GM12872 (cell line): Measurements from ENCODE around the gene EPB41L2.

ENCODE experiments used
- TF ChIP-seq, protein P1 (sequence below): IDR thresholded peaks from 3 replicates; pipeline ENCODE4 v1.5.1; 2011; ENCODE audit warnings: low read depth, mild to moderate bottlenecking, low read length, moderate library complexity; ENCODE audit not compliant: insufficient read depth

Gene EPB41L2

DNA sequence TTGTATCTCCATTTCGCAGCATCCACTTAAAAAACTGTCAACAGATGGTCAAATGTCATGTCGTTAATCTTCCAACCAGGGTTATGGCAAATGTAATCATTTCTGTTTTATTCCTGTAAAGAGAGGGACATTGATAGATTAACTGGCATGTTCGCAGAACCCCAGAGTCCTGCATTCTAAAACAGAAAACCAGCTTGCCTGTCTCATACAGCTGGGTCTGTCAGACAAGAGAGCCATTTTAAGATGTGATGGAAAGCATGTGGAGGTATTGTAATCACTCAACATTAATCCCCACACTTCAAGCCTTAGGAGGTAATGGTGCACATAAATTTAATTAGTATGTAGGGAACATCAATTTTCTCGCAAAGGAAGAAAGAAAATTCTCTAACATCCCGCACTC is 231.4 kb downstream of the EPB41L2 start:
- TF ChIP-seq, protein P1, sequence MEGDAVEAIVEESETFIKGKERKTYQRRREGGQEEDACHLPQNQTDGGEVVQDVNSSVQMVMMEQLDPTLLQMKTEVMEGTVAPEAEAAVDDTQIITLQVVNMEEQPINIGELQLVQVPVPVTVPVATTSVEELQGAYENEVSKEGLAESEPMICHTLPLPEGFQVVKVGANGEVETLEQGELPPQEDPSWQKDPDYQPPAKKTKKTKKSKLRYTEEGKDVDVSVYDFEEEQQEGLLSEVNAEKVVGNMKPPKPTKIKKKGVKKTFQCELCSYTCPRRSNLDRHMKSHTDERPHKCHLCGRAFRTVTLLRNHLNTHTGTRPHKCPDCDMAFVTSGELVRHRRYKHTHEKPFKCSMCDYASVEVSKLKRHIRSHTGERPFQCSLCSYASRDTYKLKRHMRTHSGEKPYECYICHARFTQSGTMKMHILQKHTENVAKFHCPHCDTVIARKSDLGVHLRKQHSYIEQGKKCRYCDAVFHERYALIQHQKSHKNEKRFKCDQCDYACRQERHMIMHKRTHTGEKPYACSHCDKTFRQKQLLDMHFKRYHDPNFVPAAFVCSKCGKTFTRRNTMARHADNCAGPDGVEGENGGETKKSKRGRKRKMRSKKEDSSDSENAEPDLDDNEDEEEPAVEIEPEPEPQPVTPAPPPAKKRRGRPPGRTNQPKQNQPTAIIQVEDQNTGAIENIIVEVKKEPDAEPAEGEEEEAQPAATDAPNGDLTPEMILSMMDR = no peak

DNA sequence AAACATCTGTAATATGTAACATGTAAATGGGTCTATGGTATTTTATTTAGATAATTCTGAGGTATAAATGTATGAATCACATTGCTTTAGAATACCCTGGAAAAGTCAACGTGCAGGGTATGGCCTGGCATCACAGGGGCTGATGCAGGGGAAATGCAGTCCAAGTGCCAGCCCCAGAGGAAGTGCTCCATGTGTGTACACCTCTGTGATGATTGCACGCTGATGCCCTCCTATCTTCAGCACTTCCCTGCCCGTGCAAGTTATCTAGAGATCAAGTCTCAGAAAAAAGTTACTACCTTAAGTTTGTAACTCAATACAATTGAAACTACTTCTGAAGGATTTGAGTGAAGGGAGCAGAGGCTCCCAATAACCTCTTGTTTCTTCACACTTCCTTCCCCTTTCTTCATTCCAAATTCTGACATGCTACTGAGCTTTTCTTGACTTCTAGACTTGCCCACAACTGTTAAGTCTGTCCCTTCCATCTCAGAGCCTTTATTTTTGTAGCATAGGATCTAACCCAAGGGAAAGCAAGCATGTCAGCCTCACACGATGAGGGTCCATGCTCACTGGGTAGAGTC is 233.6 kb downstream of the EPB41L2 start:
- TF ChIP-seq, protein P1 = no peak

DNA sequence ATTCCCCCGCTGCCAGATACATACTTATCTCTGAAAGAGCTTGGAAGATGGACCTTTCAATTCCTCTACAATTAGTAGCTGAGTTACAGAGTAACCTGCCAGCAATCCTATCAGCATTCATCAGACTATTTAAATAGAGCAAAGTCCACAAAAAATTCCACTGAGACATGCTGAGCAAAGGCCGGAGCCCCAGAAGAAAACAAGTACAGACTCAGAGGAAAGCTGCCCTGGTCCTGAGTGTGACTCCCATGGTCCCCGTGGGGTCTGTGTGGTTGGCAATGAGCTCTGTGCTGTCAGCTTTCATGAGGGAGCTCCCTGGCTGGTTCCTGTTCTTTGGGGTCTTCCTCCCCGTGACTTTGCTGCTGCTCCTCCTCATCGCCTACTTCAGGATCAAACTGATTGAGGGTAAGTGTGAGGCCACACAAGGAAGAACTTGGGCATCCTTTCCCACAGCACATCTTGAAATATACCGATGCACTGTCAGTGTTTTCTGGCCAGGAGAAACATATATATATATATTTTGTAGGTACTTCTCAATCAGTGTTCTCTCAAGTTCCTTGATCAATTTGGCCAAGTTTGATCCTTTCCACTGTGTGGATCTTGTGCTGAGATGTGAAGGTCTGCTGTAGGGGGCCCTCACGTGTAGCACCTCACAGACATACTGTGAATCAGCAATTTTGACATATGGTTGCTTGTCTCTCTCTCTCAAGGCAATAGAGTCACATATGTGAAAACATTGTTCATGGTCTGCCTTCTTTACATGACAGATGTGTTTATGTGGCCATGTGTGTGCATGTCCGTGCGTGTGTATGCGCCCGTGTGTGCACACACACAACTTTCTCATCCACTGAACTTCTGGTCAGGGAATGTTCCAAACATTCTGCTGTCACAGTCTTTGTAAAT is 235.5 kb downstream of the EPB41L2 start, which contains the start of gene SMLR1:
Gene SMLR1, plus strand, starts transcription at position 160 of the 903 bp plus-strand sequence. Its CDS starts 8 bp downstream, at position 168.
- TF ChIP-seq, protein P1 = no peak

DNA sequence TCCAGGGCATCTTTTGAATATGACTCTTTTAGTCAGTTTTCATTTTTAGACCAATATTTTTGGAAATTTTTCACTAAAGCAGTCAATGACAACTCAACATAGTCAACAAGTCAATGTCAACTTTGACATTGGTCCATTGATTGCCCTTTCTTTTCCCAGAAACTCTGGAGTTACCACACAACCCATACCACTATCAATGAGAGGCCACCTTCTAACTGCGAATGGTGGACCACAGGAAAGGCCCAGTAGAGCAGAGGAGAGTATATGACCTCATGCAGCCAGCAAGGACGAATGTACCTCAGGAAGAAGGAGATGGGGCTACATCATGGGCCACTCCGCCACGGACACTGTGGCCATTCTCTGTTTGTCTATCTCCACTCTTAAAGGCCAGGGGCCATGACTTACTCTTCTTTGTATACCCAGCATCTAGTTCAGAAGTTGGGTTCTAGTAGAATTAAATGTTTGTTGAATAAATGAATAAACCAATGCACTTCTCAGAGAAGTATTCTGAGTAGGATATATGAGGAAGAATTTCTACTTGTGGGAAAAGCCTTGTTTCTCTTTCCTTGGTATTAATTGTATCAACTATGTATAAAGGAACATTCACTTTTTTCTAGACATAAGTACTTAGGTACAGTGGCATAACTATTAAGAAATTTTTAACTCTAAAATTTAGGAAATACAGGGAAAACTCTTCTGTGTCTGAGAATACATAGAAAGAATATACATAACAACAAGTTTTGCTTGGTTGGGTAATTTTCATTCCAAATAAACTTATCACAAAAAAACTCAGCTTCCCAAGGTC is 236.4 kb downstream of the EPB41L2 start:
- TF ChIP-seq, protein P1 = no peak

DNA sequence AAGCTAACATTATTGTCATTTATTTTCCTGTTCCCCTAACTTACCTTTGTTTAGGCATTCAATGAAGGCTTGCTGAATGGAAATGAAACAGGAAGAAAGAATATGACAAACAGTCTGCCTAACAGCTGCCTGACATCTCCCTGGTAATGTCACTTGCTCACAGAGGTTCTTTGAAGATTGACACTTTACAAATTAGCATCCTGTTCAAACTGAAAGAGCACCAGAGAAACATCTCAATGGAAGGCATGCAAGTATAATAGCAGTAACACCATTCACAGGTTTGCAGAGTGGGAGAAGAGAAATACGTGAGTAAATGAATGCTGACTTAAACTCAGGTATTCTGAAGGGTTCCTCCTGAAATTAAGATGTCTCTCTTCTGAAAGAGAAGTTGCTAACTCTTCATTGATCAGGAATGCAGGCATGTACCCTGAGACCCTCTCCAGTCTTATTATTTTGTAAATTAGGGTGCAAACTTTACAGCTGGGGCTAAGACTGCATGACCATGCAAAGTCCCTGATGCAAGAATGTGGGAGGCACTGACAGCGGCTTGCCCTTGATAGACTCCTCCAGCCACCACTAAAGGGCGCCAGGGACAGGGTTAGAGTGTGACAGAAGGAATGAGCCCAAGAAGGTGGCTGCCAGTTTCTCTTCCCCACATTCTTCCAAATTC is 237.1 kb downstream of the EPB41L2 start:
- TF ChIP-seq, protein P1 = no peak

DNA sequence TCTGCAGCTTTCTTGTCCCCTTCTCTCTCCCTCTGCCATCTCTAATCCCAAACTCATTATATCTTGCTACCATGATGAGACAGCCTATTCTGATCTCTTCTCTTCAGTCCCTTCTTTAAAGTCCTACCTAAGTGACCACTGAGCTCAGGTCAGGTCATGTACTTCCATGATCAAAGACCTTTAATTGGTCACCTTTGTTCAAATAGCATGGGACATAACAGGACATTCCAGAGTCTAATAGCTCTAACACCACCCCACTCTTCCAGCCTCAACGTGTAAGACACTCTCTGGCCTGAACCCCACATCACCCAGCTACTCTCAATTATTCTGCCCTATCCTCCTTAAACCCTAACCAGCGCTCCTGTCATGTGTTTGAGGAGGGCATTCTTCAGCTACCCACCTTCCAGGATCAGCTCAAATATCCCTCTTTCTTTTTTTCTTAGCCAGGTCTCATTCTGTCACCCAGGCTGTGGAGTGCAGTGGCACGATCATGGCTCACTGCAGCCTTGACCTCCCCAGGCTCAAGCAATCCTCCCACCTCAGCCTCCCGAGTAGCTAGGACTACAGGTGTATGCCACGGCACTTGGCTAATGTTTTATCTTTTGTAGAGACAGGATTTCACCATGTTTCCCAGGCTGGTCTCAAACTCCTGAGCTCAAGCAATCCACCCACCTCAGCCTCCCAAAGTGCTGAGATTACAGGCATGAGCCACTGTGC is 237.9 kb downstream of the EPB41L2 start:
- TF ChIP-seq, protein P1 = no peak
